OCI-LY7 (cell line): ENCODE data around the gene SYTL2. TPM values are rescaled to one million over a fixed set of nuclear protein-coding genes. Genes with fewer than 3 reads are reported as not detected.

Experiments
- BruUV-seq: library from RNA; stranded (reverse); fragments of 400-500 nt; replicated peaks from 2 replicates; lab custom pipeline; 2021; lab: Mats Ljungman, UMichigan
- CTCF ChIA-PET: fragments of 300-600 bp; sonication (Branson Sonifier 250); formaldehyde crosslinking; loops from one replicate; lab custom pipeline; 2022; ENCODE audit warnings: antibody characterized with exemption; ENCODE audit not compliant: unreplicated experiment; lab: Charles Lee
- POLR2A ChIA-PET: fragments of 300-600 bp; sonication (Branson Sonifier 250); formaldehyde crosslinking; loops from one replicate; lab custom pipeline; 2022; ENCODE audit warnings: antibody characterized with exemption; lab: Charles Lee
- DNase-seq: peaks from one replicate; pipeline ENCODE4 v3.0.0-alpha.2; 2015; ENCODE audit warnings: low spot score
- H2AFZ ChIP-seq: fragments of 200-600 bp; sonication (generic), shearing (Covaris generic); 2 replicates; pipeline ENCODE4 v1.6.1; 2014; ENCODE audit warnings: mild to moderate bottlenecking, antibody characterized with exemption, low read length, moderate library complexity
- H3K27ac ChIP-seq: fragments of 200-600 bp; sonication (generic); 2 replicates; pipeline ENCODE4 v1.5.1; 2014; ENCODE audit warnings: mixed run types, low read depth, mild to moderate bottlenecking, moderate library complexity, low read length, inconsistent platforms; ENCODE audit not compliant: poor library complexity, severe bottlenecking
- H3K36me3 ChIP-seq: fragments of 200-600 bp; sonication (generic); 2 replicates; pipeline ENCODE4 v1.6.1; 2014; ENCODE audit warnings: mild to moderate bottlenecking, antibody characterized with exemption, low read length, moderate library complexity, mixed read lengths; ENCODE audit not compliant: insufficient read depth
- H3K4me1 ChIP-seq: fragments of 200-600 bp; sonication (generic); 2 replicates; pipeline ENCODE4 v1.5.1; 2014; ENCODE audit warnings: mild to moderate bottlenecking, low read length; ENCODE audit not compliant: insufficient read depth, poor library complexity, severe bottlenecking
- H3K4me2 ChIP-seq: fragments of 200-600 bp; sonication (generic); 2 replicates; pipeline ENCODE4 v1.6.1; 2014; ENCODE audit warnings: mild to moderate bottlenecking, low read length
- H3K4me3 ChIP-seq: fragments of 200-600 bp; sonication (generic); 2 replicates; pipeline ENCODE4 v1.5.1; 2014; ENCODE audit warnings: mild to moderate bottlenecking, low read depth, low read length; ENCODE audit not compliant: poor library complexity, severe bottlenecking
- H3K79me2 ChIP-seq: fragments of 200-600 bp; sonication (generic); 2 replicates; pipeline ENCODE4 v1.6.1; 2016; ENCODE audit warnings: low read depth, mild to moderate bottlenecking, low read length, moderate library complexity, mixed read lengths; ENCODE audit not compliant: insufficient read depth
- H3K9me2 ChIP-seq: fragments of 200-600 bp; sonication (generic); 2 replicates; pipeline ENCODE4 v1.6.1; 2016; ENCODE audit warnings: mild to moderate bottlenecking, low read length, mixed read lengths; ENCODE audit not compliant: insufficient read depth
- H3K9me3 ChIP-seq: fragments of 200-600 bp; sonication (generic); 2 replicates; pipeline ENCODE4 v1.6.1; 2014; ENCODE audit warnings: mild to moderate bottlenecking, mixed run types, low read length, mixed read lengths
- H4K20me1 ChIP-seq: fragments of 200-600 bp; sonication (generic); 2 replicates; pipeline ENCODE4 v1.6.1; 2014; ENCODE audit warnings: mild to moderate bottlenecking, antibody characterized with exemption, low read length, moderate library complexity, mixed read lengths; ENCODE audit not compliant: insufficient read depth
- EZH2phosphoT487 ChIP-seq: fragments of 200-600 bp; sonication (generic); IDR thresholded peaks from 2 replicates; pipeline ENCODE4 v1.6.1; 2018; ENCODE audit warnings: low read depth, borderline replicate concordance, mild to moderate bottlenecking, mixed run types, antibody characterized with exemption, low read length, moderate library complexity, mixed read lengths
- intact Hi-C: fragments of 100-400 bp; cut with micrococcal nuclease; formaldehyde crosslinking; loops from one replicate; pipeline ENCODE4 v1.10.0; 2022; ENCODE audit not compliant: unreplicated experiment
- total RNA-seq, 2 experiments: library from RNA; depleted of rRNA in 1 of 2; stranded (reverse); fragments of >200 nt in 1 of 2; shearing (Covaris generic) in 1 of 2; gene quantifications; 2 replicates each; pipeline ENCODE4 v1.2.3, GENCODE V29; 2014 to 2022
- TF ChIP-seq, protein P1 (sequence below): fragments of 200-600 bp; sonication (generic); conservative IDR thresholded peaks from 2 replicates; pipeline ENCODE4 v1.5.1; 2014; ENCODE audit warnings: mild to moderate bottlenecking, antibody characterized with exemption, low read length, moderate library complexity, mixed read lengths

Gene SYTL2
- total RNA-seq, 2 experiments from 2014 or later: 2.6 to 5.1 TPM

DNA sequence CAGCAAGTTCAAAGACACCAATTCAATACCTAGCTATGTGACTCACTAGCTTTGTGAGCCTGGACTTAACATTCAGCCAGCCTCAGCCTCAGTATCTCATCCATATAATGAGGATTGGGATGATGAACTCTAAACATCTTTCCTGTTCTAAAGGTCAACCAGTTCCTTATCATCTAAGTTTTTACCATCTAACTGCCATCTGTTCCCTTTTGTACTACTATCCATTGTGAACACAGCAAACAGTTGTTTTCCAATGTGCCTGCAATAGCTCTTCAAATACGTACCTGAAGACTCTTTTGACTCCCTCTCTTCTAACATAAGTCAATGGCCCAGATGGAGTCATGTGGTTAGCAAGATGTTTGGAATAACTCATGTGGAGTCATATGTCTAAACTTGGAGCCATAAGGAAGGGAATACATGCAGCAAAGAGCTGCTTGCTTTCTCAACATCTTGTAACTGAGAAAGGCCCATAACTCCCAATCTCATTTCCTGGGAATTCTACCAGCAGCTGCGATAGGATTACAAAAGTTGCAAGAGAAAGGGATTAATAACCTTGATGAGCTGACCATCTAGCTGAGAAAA is 19.4 kb downstream of the SYTL2 start:
- ChIA-PET CTCF (no interaction called here), POLR2A (interaction anchor here (0.7 kb wide), 1 partner anchor 26 kb away, joined by 3 read pairs; no protein-coding TSS in a partner anchor)
- Histone ChIP-seq H3K4me2 (no peak overlapping the region), H3K9me3 (no peaks in the 10 kb centered on the region), H2AFZ (no peak overlapping the region), H3K79me2 (no peaks in the 10 kb centered on the region), H4K20me1 (no peaks in the 10 kb centered on the region), H3K36me3 (no peaks in the 10 kb centered on the region), H3K4me1 (no peaks in the 10 kb centered on the region), H3K4me3 (no peak overlapping the region), H3K9me2 (no peaks in the 10 kb centered on the region), H3K27ac (no peak overlapping the region)
- TF ChIP-seq EZH2phosphoT487: no peak
- TF ChIP-seq, protein P1, sequence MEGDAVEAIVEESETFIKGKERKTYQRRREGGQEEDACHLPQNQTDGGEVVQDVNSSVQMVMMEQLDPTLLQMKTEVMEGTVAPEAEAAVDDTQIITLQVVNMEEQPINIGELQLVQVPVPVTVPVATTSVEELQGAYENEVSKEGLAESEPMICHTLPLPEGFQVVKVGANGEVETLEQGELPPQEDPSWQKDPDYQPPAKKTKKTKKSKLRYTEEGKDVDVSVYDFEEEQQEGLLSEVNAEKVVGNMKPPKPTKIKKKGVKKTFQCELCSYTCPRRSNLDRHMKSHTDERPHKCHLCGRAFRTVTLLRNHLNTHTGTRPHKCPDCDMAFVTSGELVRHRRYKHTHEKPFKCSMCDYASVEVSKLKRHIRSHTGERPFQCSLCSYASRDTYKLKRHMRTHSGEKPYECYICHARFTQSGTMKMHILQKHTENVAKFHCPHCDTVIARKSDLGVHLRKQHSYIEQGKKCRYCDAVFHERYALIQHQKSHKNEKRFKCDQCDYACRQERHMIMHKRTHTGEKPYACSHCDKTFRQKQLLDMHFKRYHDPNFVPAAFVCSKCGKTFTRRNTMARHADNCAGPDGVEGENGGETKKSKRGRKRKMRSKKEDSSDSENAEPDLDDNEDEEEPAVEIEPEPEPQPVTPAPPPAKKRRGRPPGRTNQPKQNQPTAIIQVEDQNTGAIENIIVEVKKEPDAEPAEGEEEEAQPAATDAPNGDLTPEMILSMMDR: no peak
- no TSS peak for BruUV-seq
- intact Hi-C loops: no loop called here
- no peak for DNase-seq

DNA sequence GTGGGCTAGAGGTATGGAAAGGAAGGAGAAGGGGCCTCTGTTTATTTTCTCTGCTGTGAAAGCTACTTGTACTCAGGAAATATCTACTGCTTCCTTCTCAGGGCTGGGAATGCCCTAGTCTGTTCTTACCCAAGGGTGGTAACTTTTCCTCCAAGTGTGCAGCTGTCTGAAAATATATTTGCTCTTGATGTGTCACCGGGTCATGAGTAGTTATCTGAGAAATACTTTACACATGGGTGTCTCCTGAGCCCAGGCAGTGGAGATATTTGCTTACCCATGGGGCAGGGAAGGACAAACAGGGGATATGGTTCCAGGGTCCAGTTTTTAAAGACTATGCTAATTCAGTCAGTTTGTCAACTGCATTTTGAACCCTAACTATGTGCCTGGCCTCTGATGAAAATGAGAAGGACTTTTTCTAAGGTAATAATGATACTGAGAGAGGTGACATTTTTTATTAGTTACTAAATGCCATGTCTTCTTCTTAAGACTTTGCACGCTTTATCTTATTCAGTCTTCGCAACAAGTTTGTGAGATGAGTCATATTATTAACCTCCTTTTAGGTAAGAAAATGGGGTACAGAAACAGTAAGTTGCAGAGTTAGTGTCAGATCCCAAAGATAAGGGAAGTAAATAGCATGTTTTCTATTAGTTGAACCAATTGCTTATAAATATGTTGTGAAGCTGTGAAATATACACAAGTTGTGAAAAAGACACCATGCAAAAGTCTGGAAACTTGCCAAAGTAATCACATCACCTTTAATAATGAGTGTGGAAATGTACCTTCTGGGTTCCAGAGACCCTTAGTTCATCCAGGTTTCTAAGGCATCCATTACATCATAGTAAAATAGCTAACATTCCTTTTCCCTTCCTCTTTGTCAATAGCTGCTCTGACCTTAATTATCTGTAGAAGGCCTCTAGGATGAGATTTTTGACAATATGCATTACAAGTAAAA is 22.9 kb downstream of the SYTL2 start:
- ChIA-PET POLR2A (no interaction called here), CTCF (no interaction called here)
- Histone ChIP-seq H3K4me2 (no peak overlapping the region), H3K9me3 (no peaks in the 10 kb centered on the region), H3K27ac (no peak overlapping the region), H4K20me1 (no peaks in the 10 kb centered on the region), H3K9me2 (no peaks in the 10 kb centered on the region), H3K36me3 (no peaks in the 10 kb centered on the region), H3K4me1 (no peaks in the 10 kb centered on the region), H3K4me3 (no peak overlapping the region), H3K79me2 (no peaks in the 10 kb centered on the region), H2AFZ (no peak overlapping the region)
- BruUV-seq: no TSS peak
- no peak for TF ChIP-seq EZH2phosphoT487
- TF ChIP-seq, protein P1: no peak
- DNase-seq: no peak
- intact Hi-C loops: no loop called here
